GM12891 (cell line): ENCODE measurements around the gene ANXA3.

ENCODE experiments used
- DNase-seq: peaks from one replicate; pipeline ENCODE4 v3.0.0; 2011; ENCODE audit warnings: low spot score; ENCODE audit not compliant: insufficient read length
- FAIRE-seq: peaks from 2 replicates; lab custom pipeline; 2011; peaks lifted over from hg19 to GRCh38; lab: Jason Lieb, UNC
- PAX5 ChIP-seq: IDR thresholded peaks from 2 replicates; pipeline ENCODE4 v1.6.1; 2011; ENCODE audit warnings: low read length, moderate library complexity, mild to moderate bottlenecking; ENCODE audit not compliant: insufficient read depth, severe bottlenecking
- POLR2A ChIP-seq: IDR thresholded peaks from 2 replicates; pipeline ENCODE4 v1.6.1; 2011; ENCODE audit warnings: low read depth, low read length, control low read depth
- POLR2AphosphoS5 ChIP-seq: IDR thresholded peaks from 2 replicates; pipeline ENCODE4 v1.6.1; 2011; ENCODE audit warnings: low read depth, low read length, control low read depth
- POU2F2 ChIP-seq: IDR thresholded peaks from 2 replicates; pipeline ENCODE4 v1.6.1; 2011; ENCODE audit warnings: low read depth, mild to moderate bottlenecking, control low read depth, low read length, moderate library complexity
- SPI1 ChIP-seq: IDR thresholded peaks from 2 replicates; pipeline ENCODE4 v1.6.1; 2011; ENCODE audit warnings: low read depth, low read length, control low read depth
- TAF1 ChIP-seq: IDR thresholded peaks from 2 replicates; pipeline ENCODE4 v1.6.1; 2011; ENCODE audit warnings: low read depth, low read length, control low read depth

The ANXA3 gene

DNA sequence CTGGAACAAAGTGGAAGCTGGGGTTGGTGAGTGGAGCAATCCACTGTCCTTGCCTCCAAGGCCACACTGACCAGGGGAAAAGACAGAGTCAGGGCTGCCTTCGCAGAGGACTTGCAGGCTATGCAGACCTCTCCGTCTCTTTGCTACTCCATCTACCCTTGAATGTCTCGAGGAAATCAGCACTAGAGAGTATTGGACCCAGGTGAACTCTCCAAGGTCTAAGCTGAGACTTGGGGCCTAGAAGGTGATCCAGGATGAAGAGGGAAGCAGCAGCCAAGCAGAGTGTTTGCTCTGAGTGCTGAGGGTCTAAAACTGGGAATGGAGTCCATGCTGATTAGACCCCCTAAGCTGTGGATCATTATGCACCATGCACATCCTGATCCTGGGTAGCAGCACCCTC is 54.5 kb downstream of the ANXA3 start:
- no peak for TF ChIP-seq SPI1
- TF ChIP-seq POLR2A = no peak
- TF ChIP-seq TAF1 = no peak
- TF ChIP-seq POLR2AphosphoS5 = no peak
- TF ChIP-seq PAX5 = no peak
- TF ChIP-seq POU2F2 = no peak
- DNase-seq (no peak), FAIRE-seq (no peak)

- FAIRE-seq (no peak), DNase-seq (no peak)
- TF ChIP-seq POLR2A = no peak
Measured at GRCh38 chr4:78606530-78607095, 55.0 kb downstream of the ANXA3 start.

GRCh38 chr4:78608684-78609083 is 57.1 kb downstream of the ANXA3 start:
- FAIRE-seq (no peak), DNase-seq (no peak)
- TF ChIP-seq SPI1 (no peak), PAX5 (no peak), TAF1 (no peak), POLR2AphosphoS5 (no peak), POLR2A (no peak), POU2F2 (no peak)

- no peak for FAIRE-seq
- no peak for TF ChIP-seq POU2F2
- TF ChIP-seq POLR2A = no peak
- no peak for TF ChIP-seq SPI1
- no peak for TF ChIP-seq TAF1
- TF ChIP-seq POLR2AphosphoS5 = no peak
- TF ChIP-seq PAX5 = no peak
- no peak for DNase-seq
Measured at GRCh38 chr4:78609580-78609979, 58.0 kb downstream of the ANXA3 start.

- FAIRE-seq = peak; percentile 80
- no peak for DNase-seq
- TF ChIP-seq TAF1 (no peak), PAX5 (no peak), POLR2AphosphoS5 (no peak), POU2F2 (no peak), SPI1 (no peak), POLR2A (no peak)
Measured at GRCh38 chr4:78610546-78611214, 59.1 kb downstream of the ANXA3 start.

DNA sequence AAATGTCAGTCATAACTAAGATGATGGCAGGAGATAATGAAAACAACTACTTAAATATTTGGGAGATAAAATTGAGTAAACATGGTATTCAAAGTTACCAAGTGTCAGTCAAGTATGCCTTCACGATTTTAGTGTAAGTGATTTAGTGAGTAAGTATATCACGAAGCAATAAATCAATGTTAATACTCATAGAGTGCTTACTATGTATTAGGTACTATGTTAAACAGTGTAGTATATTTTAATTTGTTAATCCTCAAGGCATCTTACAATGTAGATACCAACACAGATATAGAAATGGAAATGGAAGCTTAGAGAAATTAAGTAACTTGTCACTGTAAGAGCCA is 59.6 kb downstream of the ANXA3 start:
- no peak for DNase-seq
- TF ChIP-seq TAF1 (no peak), POLR2AphosphoS5 (no peak), SPI1 (no peak), POLR2A (no peak), PAX5 (no peak), POU2F2 (no peak)
- FAIRE-seq = no peak

DNA sequence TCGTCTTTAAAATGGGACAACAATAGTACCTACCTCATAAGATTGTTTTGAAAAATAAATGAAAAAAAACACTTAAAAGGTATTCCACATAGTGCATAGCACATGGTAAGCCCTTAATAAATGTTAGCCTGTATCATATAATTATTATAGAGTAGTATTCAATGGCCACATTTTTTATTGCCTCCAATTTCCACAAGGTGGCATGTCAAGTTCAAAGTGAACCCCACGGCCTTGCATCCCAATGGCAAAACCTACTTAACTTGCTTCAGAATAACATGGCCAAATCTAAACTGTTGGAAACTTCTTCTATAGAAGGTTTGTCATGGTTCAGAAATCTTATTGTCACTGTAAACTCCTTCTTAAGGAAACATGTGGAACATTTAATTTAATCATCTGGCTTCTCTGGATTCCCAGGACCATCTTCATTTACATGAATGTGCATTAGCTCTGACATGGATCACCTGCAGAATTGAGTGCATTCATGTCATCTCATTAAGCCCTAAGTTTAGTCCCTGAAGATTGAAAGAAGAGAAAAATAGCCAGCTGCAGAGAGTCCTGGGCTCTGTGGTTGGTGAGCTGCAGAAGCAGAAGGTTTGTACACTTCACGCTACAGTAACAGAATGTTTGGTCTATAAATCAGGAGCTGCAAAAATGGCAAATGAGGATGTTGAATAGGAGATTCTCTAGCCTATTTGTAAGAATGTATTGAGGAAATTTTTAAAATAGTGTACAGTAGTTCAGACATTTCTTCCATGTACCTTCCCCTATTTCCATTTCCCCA is 61.0 kb downstream of the ANXA3 start:
- DNase-seq (no peak), FAIRE-seq (peak; percentile 71)
- no peak for TF ChIP-seq PAX5
- no peak for TF ChIP-seq POLR2A
- no peak for TF ChIP-seq POLR2AphosphoS5
- no peak for TF ChIP-seq TAF1
- TF ChIP-seq SPI1 = no peak
- no peak for TF ChIP-seq POU2F2

GRCh38 chr4:78613522-78614321 is 62.2 kb downstream of the ANXA3 start:
- FAIRE-seq = peak; percentile 94
- DNase-seq = no peak
- TF ChIP-seq PAX5 (no peak), POLR2AphosphoS5 (no peak), TAF1 (no peak), POLR2A (no peak), SPI1 (no peak), POU2F2 (no peak)

GRCh38 chr4:78616046-78616498 is 64.5 kb downstream of the ANXA3 start:
- TF ChIP-seq POLR2A (no peak), POU2F2 (no peak), POLR2AphosphoS5 (no peak), SPI1 (no peak), TAF1 (no peak), PAX5 (no peak)
- FAIRE-seq = no peak
- no peak for DNase-seq

- FAIRE-seq (no peak), DNase-seq (no peak)
- TF ChIP-seq TAF1 = no peak
- no peak for TF ChIP-seq PAX5
- TF ChIP-seq SPI1 = no peak
- TF ChIP-seq POLR2AphosphoS5 = no peak
- TF ChIP-seq POLR2A = no peak
- TF ChIP-seq POU2F2 = no peak
Measured at GRCh38 chr4:78618436-78618835, 66.9 kb downstream of the ANXA3 start.
